Osteocyte (in vitro differentiated cells): ENCODE results near the gene SDS. TPM values are rescaled to one million over a fixed set of nuclear protein-coding genes. Genes with fewer than 3 reads are reported as not detected.

Source experiments
- DNase-seq: peaks from one replicate; pipeline ENCODE4 v3.0.0; 2021; ENCODE audit warnings: mixed read lengths; ENCODE audit not compliant: unreplicated experiment; ENCODE audit errors: extremely low spot score
- H3K27ac Mint-ChIP-seq: one replicate; pipeline ENCODE4 v1.8.0; 2021; ENCODE audit warnings: mild to moderate bottlenecking, mixed read lengths; ENCODE audit not compliant: unreplicated experiment
- H3K27me3 Mint-ChIP-seq: one replicate; pipeline ENCODE4 v1.8.0; 2021; ENCODE audit warnings: mixed read lengths; ENCODE audit not compliant: unreplicated experiment
- H3K36me3 Mint-ChIP-seq: one replicate; pipeline ENCODE4 v1.8.0; 2021; ENCODE audit warnings: mixed read lengths; ENCODE audit not compliant: unreplicated experiment
- H3K4me1 Mint-ChIP-seq: one replicate; pipeline ENCODE4 v1.8.0; 2021; ENCODE audit warnings: mixed read lengths; ENCODE audit not compliant: unreplicated experiment
- H3K4me3 Mint-ChIP-seq: one replicate; pipeline ENCODE4 v1.8.0; 2021; ENCODE audit warnings: mild to moderate bottlenecking, moderate library complexity, mixed read lengths; ENCODE audit not compliant: unreplicated experiment
- H3K9me3 Mint-ChIP-seq: one replicate; pipeline ENCODE4 v1.8.0; 2021; ENCODE audit warnings: mixed read lengths; ENCODE audit not compliant: unreplicated experiment
- CTCF ChIP-seq: fragments of 200-600 bp; sonication (generic); IDR thresholded peaks from 2 replicates; pipeline ENCODE4 v1.5.0; 2021; ENCODE audit warnings: antibody characterized with exemption, mild to moderate bottlenecking, moderate library complexity
- total RNA-seq: library from RNA; stranded (reverse); gene quantifications from 2 replicates; pipeline ENCODE4 v1.2.1, GENCODE V29; 2021

Gene SDS
- total RNA-seq, 1 donor from 2014 or later: not detected

DNA sequence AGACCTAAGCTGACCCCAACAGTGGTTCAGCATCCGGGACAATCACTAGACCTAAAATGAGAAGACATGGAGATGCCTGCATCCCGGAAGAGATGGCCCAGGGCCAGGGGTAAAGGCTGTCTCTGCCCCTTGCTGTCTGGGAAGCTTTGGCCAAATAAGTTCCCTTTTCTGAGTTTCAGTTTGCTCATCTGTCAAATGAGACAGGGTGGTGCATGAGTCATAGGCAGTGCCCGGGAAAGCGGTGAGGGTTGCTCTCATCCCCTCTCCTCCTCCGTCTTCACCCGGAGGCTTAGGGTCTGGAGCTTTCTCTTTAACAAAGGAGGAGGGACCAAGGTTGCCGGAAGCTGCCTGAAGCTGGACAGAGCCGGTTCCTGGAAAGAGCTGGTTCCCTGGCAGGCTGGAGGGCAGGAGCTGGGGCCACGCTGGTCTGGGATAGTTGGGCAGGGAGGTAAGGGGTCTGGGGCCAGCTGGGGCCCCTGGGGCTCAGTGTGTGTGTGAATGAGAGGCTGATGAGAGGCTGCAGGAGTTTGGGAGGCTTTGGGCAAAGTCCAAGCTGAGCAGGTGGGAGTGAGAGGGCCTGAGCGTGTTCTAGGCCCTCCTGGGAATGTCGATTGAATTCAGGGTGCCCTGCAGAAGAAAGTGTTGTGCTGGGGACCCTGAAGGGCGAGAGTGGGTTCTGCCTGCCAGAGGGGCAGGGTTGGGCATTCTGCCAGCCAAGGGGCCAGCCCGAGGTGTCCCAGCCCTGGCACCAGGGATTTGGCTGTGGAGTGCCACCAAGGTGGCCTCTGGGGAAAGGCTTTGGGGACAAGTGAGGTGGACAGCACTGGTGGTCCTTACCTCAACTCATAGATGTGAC is 18.6 kb upstream of the SDS start, which contains the start of gene SDSL:
Gene SDSL, plus strand, starts transcription at position 351 of the 856 bp plus-strand sequence. CDS start 5,603 bp downstream, outside the sequence.
- no peak for TF ChIP-seq CTCF

DNA sequence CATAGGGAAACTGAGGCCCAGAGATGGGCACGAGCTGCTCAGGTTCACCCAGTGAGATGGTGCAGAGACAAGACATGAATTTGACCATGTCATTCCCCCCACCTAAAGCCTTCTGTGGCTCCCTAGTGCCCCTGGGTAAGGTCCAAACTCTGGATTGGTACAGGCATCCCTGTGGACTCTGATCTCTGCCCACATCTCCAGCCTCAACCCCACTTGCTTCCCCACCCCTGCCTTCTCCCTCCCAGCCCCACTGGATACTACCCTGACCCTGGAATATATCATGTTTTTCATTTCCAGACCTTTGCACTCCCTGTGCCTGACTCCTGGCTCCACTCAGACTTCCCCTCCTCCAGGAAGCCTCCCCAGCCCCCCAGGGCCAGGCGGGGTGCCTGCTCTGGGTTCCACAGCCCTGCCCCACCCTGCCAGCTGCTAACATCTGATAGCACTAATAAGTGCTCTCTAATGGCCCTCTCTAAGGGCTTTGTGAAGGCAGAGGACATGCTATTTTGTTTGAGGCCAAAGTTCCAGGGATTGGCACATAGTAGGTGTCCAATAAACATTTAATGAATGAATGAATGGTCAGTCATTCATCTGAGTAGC is 17.4 kb upstream of the SDS start:
- peaks cover 2% of the 10 kb centered on the region for H3K27me3 Mint-ChIP-seq
- no peak overlapping the region for H3K27ac Mint-ChIP-seq
- no peak for TF ChIP-seq CTCF
- H3K4me1 Mint-ChIP-seq: peaks cover 19% of the 10 kb centered on the region
- H3K4me3 Mint-ChIP-seq: no peak overlapping the region
- H3K36me3 Mint-ChIP-seq: no peaks in the 10 kb centered on the region
- no peaks in the 10 kb centered on the region for H3K9me3 Mint-ChIP-seq
- no peak for DNase-seq

More for the DNA sequence above, 18.6 kb upstream of the SDS start, which contains the start of gene SDSL:
- Mint-ChIP-seq H3K4me1 (peaks cover 17% of the 10 kb centered on the region), H3K4me3 (peak within 1 kb of the TSS; percentile 97), H3K9me3 (no peaks in the 10 kb centered on the region), H3K36me3 (no peaks in the 10 kb centered on the region), H3K27me3 (peaks cover 2% of the 10 kb centered on the region), H3K27ac (peak within 1 kb of the TSS; percentile 100)
- DNase-seq: peak; percentile 90

DNA sequence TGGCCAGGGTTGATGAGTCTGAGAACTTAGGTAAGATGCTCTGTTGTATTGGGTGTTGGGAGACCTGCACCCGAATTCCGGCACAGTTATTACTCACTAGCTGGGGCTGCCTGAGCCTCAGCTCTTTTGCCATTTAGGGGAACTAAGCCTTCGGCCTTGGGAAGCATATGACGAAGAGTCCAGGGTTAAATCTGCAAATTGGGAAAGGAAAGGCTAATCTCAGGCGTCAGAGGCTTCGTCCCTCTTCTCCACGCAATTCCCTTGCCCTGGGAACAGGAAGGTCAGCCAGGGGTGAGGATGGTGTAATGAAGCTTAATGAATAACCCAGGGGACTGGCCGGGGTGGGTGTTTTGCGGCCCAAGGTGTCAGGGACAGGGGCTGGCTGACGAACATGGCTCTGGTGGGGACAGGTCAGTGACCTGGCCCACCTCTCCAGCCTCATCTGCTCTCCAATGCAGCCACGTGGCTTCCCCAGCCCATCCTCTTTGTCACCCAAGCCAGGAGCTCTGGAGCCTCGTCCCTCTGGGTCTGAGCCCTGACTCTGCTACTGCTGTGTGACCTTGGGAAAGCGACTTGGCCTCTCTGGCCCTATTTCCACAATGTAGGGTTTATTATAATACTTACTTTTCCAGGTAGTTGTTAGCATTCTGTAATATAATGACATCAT is 14.7 kb upstream of the SDS start:
- H3K27ac Mint-ChIP-seq: no peak overlapping the region
- H3K27me3 Mint-ChIP-seq: peaks cover 7% of the 10 kb centered on the region
- H3K4me3 Mint-ChIP-seq: no peak overlapping the region
- no peaks in the 10 kb centered on the region for H3K36me3 Mint-ChIP-seq
- TF ChIP-seq CTCF: no peak
- no peak for DNase-seq
- H3K9me3 Mint-ChIP-seq: no peaks in the 10 kb centered on the region
- H3K4me1 Mint-ChIP-seq: peaks cover 17% of the 10 kb centered on the region

- H3K27ac Mint-ChIP-seq: no peak overlapping the region
- no peak for DNase-seq
- TF ChIP-seq CTCF: no peak
- no peaks in the 10 kb centered on the region for H3K36me3 Mint-ChIP-seq
- H3K9me3 Mint-ChIP-seq: no peaks in the 10 kb centered on the region
- no peak overlapping the region for H3K4me3 Mint-ChIP-seq
- peaks cover 2% of the 10 kb centered on the region for H3K4me1 Mint-ChIP-seq
- H3K27me3 Mint-ChIP-seq: peaks cover 12% of the 10 kb centered on the region
Measured at GRCh38 chr12:113416091-113416754, 12.5 kb upstream of the SDS start.
